DND-41 (cell line): ENCODE data around the gene ANKRD31.

Source experiments
- ATAC-seq: fragments of 200-7000 bp; cut with Tn5 transposase; 3 replicates; pipeline ENCODE4 v1.9.1; 2021; ENCODE audit warnings: low read depth; ENCODE audit not compliant: insufficient read depth
- DNase-seq: peaks from one replicate; pipeline ENCODE4 v3.0.0-alpha.2; 2020
- H2AFZ ChIP-seq: 2 replicates; pipeline ENCODE4 v1.6.0; 2012; ENCODE audit warnings: low read depth, low read length
- H3K27ac ChIP-seq: 2 replicates; pipeline ENCODE4 v1.5.1; 2012; ENCODE audit warnings: low read length, inconsistent platforms
- H3K27me3 ChIP-seq: fragments of 200-600 bp; sonication (generic); 2 replicates; pipeline ENCODE4 v1.6.0; 2012; ENCODE audit warnings: low read length, mild to moderate bottlenecking, inconsistent platforms; ENCODE audit not compliant: insufficient read depth, poor library complexity
- H3K36me3 ChIP-seq: 2 replicates; pipeline ENCODE4 v1.5.1; 2012; ENCODE audit warnings: low read length, inconsistent platforms; ENCODE audit not compliant: insufficient read depth
- H3K4me1 ChIP-seq: 2 replicates; pipeline ENCODE4 v1.5.1; 2012; ENCODE audit warnings: mild to moderate bottlenecking, low read length; ENCODE audit not compliant: insufficient read depth
- H3K4me2 ChIP-seq: 2 replicates; pipeline ENCODE4 v1.6.0; 2012; ENCODE audit warnings: mild to moderate bottlenecking, moderate library complexity, low read length, inconsistent platforms; ENCODE audit not compliant: insufficient read depth
- H3K4me3 ChIP-seq, 2 experiments: fragments of 200-600 bp in 1 of 2; shearing (Covaris generic) in 1 of 2; 2 replicates each; pipeline ENCODE4 v1.5.1; 2012 to 2016; ENCODE audit warnings: inconsistent platforms in 2 of 2, low read length in 2 of 2, mild to moderate bottlenecking in 2 of 2, low read depth in 1 of 2, moderate library complexity in 1 of 2
- H3K79me2 ChIP-seq: 2 replicates; pipeline ENCODE4 v1.6.0; 2012; ENCODE audit warnings: low read length, inconsistent platforms; ENCODE audit not compliant: insufficient read depth
- H3K9ac ChIP-seq: 2 replicates; pipeline ENCODE4 v1.6.0; 2012; ENCODE audit warnings: low read depth, mild to moderate bottlenecking, inconsistent platforms, low read length, moderate library complexity
- H3K9me3 ChIP-seq: 2 replicates; pipeline ENCODE4 v1.5.1; 2012; ENCODE audit warnings: low read length, moderate library complexity, mild to moderate bottlenecking, inconsistent platforms; ENCODE audit not compliant: insufficient read depth, severe bottlenecking
- H4K20me1 ChIP-seq: 2 replicates; pipeline ENCODE4 v1.6.0; 2012; ENCODE audit warnings: low read length; ENCODE audit not compliant: insufficient read depth
- CTCF ChIP-seq: IDR thresholded peaks from 2 replicates; pipeline ENCODE4 v1.5.1; 2012; ENCODE audit warnings: borderline replicate concordance, low read length, moderate library complexity, mild to moderate bottlenecking; ENCODE audit not compliant: poor library complexity, severe bottlenecking; ENCODE audit errors: extremely low read depth
- EZH2 ChIP-seq: IDR thresholded peaks from 3 replicates; pipeline ENCODE4 v1.6.1; 2012; ENCODE audit warnings: borderline replicate concordance, low read depth, mild to moderate bottlenecking, moderate library complexity, low read length, inconsistent platforms; ENCODE audit not compliant: severe bottlenecking

The ANKRD31 gene

DNA sequence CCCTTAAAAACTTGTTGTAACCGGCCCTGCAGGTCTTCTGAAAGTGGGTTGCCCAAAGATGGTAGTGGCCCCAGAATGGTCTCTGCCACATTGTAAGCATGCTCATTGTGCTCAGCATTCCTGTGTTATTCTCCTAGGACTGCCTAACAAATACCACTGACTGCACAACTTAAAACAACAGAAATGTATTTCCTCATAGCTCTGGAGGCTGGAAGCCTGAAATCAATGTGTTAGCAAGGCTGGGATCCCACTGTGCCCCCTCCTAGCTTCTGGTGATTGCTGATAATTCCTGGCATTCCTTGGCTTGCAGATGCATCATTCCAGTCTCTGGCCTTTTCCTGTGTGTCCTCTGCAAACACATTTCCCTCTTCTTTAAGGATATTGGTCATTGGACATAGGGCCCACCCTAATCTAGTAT is 180.9 kb downstream of the ANKRD31 start:
- Histone ChIP-seq H3K79me2 (no peaks in the 10 kb centered on the region), H3K4me1 (peaks cover 46% of the 10 kb centered on the region), H3K27me3 (peaks cover 52% of the 10 kb centered on the region), H3K9ac (no peak overlapping the region), H4K20me1 (peaks cover 4% of the 10 kb centered on the region; the same call in 1 of the 2 replicates), H3K9me3 (no peaks in the 10 kb centered on the region), H3K27ac (no peak overlapping the region), H3K4me3 (no peak overlapping the region), H2AFZ (no peak overlapping the region), H3K4me2 (no peak overlapping the region), H3K36me3 (no peaks in the 10 kb centered on the region)
- TF ChIP-seq CTCF (no peak), EZH2 (no peak)
- no peak for ATAC-seq
- no peak for DNase-seq

GRCh38 chr5:75054134-75054930 is 182.3 kb downstream of the ANKRD31 start:
- ATAC-seq (no peak), DNase-seq (no peak)
- Histone ChIP-seq H4K20me1 (peaks cover 4% of the 10 kb centered on the region; the same call in 1 of the 2 replicates), H3K4me2 (peak overlapping the region; percentile 72), H3K4me3 (peak overlapping the region; percentile 37 to 67; a peak in 3 of 4 replicates), H3K36me3 (no peaks in the 10 kb centered on the region), H3K27me3 (peaks cover 56% of the 10 kb centered on the region), H3K79me2 (no peaks in the 10 kb centered on the region), H3K9ac (peak overlapping the region; percentile 59), H3K27ac (peak overlapping the region; percentile 8; the same call in 1 of the 2 replicates), H3K4me1 (peaks cover 38% of the 10 kb centered on the region), H2AFZ (peak overlapping the region; percentile 73), H3K9me3 (no peaks in the 10 kb centered on the region)
- no peak for TF ChIP-seq EZH2
- TF ChIP-seq CTCF = no peak

GRCh38 chr5:75053304-75054133 is 183.2 kb downstream of the ANKRD31 start:
- peak overlapping the region; percentile 30; the same call in 1 of the 2 replicates for H3K27ac ChIP-seq
- ATAC-seq (peak; percentile 69), DNase-seq (peak; percentile 61)
- H3K4me1 ChIP-seq = peaks cover 33% of the 10 kb centered on the region
- H3K9ac ChIP-seq = peak overlapping the region; percentile 59
- H2AFZ ChIP-seq = peak overlapping the region; percentile 73
- H3K36me3 ChIP-seq = no peaks in the 10 kb centered on the region
- peak overlapping the region; percentile 37 to 67; a peak in 3 of 4 replicates for H3K4me3 ChIP-seq
- peaks cover 59% of the 10 kb centered on the region for H3K27me3 ChIP-seq
- peaks cover 4% of the 10 kb centered on the region; the same call in 1 of the 2 replicates for H4K20me1 ChIP-seq
- peak overlapping the region; percentile 72 for H3K4me2 ChIP-seq
- no peaks in the 10 kb centered on the region for H3K9me3 ChIP-seq
- TF ChIP-seq CTCF = peak; percentile 27
- peak; percentile 56 for TF ChIP-seq EZH2
- no peaks in the 10 kb centered on the region for H3K79me2 ChIP-seq
